Loucy (cell line): ENCODE results near the gene BLCAP.
"Not testable (repeated sequence)": the region's sequence is repeated elsewhere in the genome, so short reads cannot be mapped to it uniquely, and the experiment has no call there.

ENCODE experiments used
- EZH2phosphoT487 ChIP-seq: fragments of 200-600 bp; IDR thresholded peaks from 2 replicates; pipeline ENCODE4 v1.6.1; 2018; ENCODE audit warnings: antibody characterized with exemption, mild to moderate bottlenecking, moderate library complexity, borderline replicate concordance
- TF ChIP-seq, protein P1 (sequence below): fragments of 200-600 bp; sonication (generic); conservative IDR thresholded peaks from 2 replicates; pipeline ENCODE4 v1.5.1; 2014; ENCODE audit warnings: mild to moderate bottlenecking, antibody characterized with exemption, low read length

DNA sequence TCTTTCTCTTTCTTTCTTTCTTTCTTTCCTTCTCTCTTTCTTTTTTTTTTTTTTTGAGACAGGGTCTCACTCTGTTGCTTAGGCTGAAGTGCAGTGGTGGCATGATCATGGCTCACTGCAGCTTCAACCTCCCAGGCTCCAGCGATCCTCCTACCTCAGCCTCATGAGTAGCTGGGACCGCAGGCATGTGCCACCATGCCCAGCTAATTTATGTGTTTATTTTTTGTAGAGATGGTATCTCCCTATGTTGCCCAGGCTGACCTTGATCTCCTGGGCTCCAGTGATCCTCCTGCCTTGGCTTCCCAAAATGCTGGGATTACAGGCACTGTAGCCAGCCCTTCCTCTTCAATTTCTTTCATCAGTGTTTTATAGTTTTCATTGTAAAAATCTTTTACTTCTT is 24.0 kb upstream of the BLCAP start:
- TF ChIP-seq, protein P1, sequence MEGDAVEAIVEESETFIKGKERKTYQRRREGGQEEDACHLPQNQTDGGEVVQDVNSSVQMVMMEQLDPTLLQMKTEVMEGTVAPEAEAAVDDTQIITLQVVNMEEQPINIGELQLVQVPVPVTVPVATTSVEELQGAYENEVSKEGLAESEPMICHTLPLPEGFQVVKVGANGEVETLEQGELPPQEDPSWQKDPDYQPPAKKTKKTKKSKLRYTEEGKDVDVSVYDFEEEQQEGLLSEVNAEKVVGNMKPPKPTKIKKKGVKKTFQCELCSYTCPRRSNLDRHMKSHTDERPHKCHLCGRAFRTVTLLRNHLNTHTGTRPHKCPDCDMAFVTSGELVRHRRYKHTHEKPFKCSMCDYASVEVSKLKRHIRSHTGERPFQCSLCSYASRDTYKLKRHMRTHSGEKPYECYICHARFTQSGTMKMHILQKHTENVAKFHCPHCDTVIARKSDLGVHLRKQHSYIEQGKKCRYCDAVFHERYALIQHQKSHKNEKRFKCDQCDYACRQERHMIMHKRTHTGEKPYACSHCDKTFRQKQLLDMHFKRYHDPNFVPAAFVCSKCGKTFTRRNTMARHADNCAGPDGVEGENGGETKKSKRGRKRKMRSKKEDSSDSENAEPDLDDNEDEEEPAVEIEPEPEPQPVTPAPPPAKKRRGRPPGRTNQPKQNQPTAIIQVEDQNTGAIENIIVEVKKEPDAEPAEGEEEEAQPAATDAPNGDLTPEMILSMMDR = not testable (repeated sequence)
- TF ChIP-seq EZH2phosphoT487 = not testable (repeated sequence)
